SK-N-SH treated with all-trans-retinoic acid at 6 μM for 48 hours (cell line): ENCODE measurements around the gene PTPN12.

Experiments
- ARNTL ChIP-seq: fragments of 450-650 bp; formaldehyde crosslinking; IDR thresholded peaks from 2 replicates; pipeline ENCODE4 v1.5.0; 2020; ENCODE audit warnings: low read depth, mild to moderate bottlenecking, moderate library complexity, borderline replicate concordance
- BACH2 ChIP-seq: fragments of 250-450 bp; sonication (Bioruptor Pico); IDR thresholded peaks from 2 replicates; pipeline ENCODE4 v1.9.0; 2021; ENCODE audit warnings: mild to moderate bottlenecking, borderline replicate concordance
- ESRRG ChIP-seq: fragments of 250-450 bp; sonication (Bioruptor Pico); IDR thresholded peaks from 2 replicates; pipeline ENCODE4 v1.6.1; 2021; ENCODE audit warnings: mild to moderate bottlenecking
- PPARA ChIP-seq: fragments of 250-450 bp; sonication (Bioruptor Pico); IDR thresholded peaks from 2 replicates; pipeline ENCODE4 v1.5.0; 2020; ENCODE audit warnings: mild to moderate bottlenecking, borderline replicate concordance
- RARB ChIP-seq: fragments of 250-450 bp; sonication (Bioruptor Pico); IDR thresholded peaks from 2 replicates; pipeline ENCODE4 v1.8.0; 2021; ENCODE audit warnings: mild to moderate bottlenecking, moderate library complexity
- ZNF8 ChIP-seq: fragments of 450-650 bp; formaldehyde crosslinking; IDR thresholded peaks from 2 replicates; pipeline ENCODE4 v1.5.0; 2020; ENCODE audit warnings: mild to moderate bottlenecking, moderate library complexity

- TF ChIP-seq RARB: no peak
- no peak for TF ChIP-seq ZNF8 (CRISPR knock-in tag)
- no peak for TF ChIP-seq BACH2 (CRISPR knock-in tag)
- TF ChIP-seq PPARA (CRISPR knock-in tag): no peak
- no peak for TF ChIP-seq ARNTL (CRISPR knock-in tag)
- no peak for TF ChIP-seq ESRRG
These were observed 29.3 kb downstream of the PTPN12 start for GRCh38 chr7:77566421-77566820.
